Activated T-helper 1 cell treated with anti-CD3 and anti-CD28 coated beads, Interleukin-12 subunit alpha, Interleukin-12 subunit beta, Interleukin-2, Interleukin-4 antibody, amounts not matched to agents 30 ng/mL and 10 ng/mL and 1 ng/mL, durations not matched to agents 14 hours and 24 hours and 36 hours (primary cell): ENCODE data around the gene COL17A1. TPM values are rescaled to one million over a fixed set of nuclear protein-coding genes. Genes with fewer than 3 reads are reported as not detected.

Experiments
- DNase-seq: peaks from one replicate; pipeline ENCODE4 v3.0.0; 2021; ENCODE audit warnings: low spot score
- H3K27ac Mint-ChIP-seq: one replicate; pipeline ENCODE4 v1.8.0; 2021; ENCODE audit warnings: mild to moderate bottlenecking, mixed read lengths
- H3K27me3 Mint-ChIP-seq: one replicate; pipeline ENCODE4 v1.8.0; 2022; ENCODE audit warnings: mild to moderate bottlenecking, moderate library complexity, mixed read lengths; ENCODE audit not compliant: insufficient read depth
- H3K36me3 Mint-ChIP-seq: one replicate; pipeline ENCODE4 v1.8.0; 2021; ENCODE audit warnings: low read depth, mixed read lengths
- H3K4me1 Mint-ChIP-seq: one replicate; pipeline ENCODE4 v1.8.0; 2021; ENCODE audit warnings: low read depth, mixed read lengths
- H3K4me3 Mint-ChIP-seq: one replicate; pipeline ENCODE4 v1.8.0; 2021; ENCODE audit warnings: mild to moderate bottlenecking, moderate library complexity, mixed read lengths
- H3K9me3 Mint-ChIP-seq: one replicate; pipeline ENCODE4 v1.8.0; 2021; ENCODE audit warnings: mixed read lengths
- intact Hi-C: fragments of 100-400 bp; cut with micrococcal nuclease; formaldehyde crosslinking; loops from one replicate; pipeline ENCODE4 v1.15.1; 2024
- total RNA-seq: library from RNA; stranded (reverse); gene quantifications from 2 replicates; pipeline ENCODE4 v1.2.3, GENCODE V29; 2022

Gene COL17A1
- not detected in 2 replicates for total RNA-seq

- H3K9me3 Mint-ChIP-seq, result no peaks in the 10 kb centered on the region
- no peak for DNase-seq
- H3K27me3 Mint-ChIP-seq, result peaks cover 2% of the 10 kb centered on the region
- H3K36me3 Mint-ChIP-seq, result no peaks in the 10 kb centered on the region
- intact Hi-C loops, result no loop called here
- no peaks in the 10 kb centered on the region for H3K4me1 Mint-ChIP-seq
- no peak within 1 kb of the TSS for H3K4me3 Mint-ChIP-seq
- H3K27ac Mint-ChIP-seq, result no peak within 1 kb of the TSS
Measured at GRCh38 chr10:104085801-104086400, at the start of gene COL17A1. Gene COL17A1, minus strand, starts transcription at chr10:104085880. Its CDS starts 5,207 bp downstream, at chr10:104080673.

GRCh38 chr10:104130041-104130440 is 44.4 kb upstream of the COL17A1 start:
- Mint-ChIP-seq H3K36me3 (peaks cover 9% of the 10 kb centered on the region), H3K9me3 (no peaks in the 10 kb centered on the region), H3K27ac (no peak overlapping the region), H3K4me3 (no peak overlapping the region), H3K27me3 (peaks cover 28% of the 10 kb centered on the region), H3K4me1 (peaks cover 20% of the 10 kb centered on the region)
- intact Hi-C loops, result no loop called here
- DNase-seq, result no peak

GRCh38 chr10:104128214-104128613 is 42.5 kb upstream of the COL17A1 start:
- no peak for DNase-seq
- Mint-ChIP-seq H3K9me3 (no peaks in the 10 kb centered on the region), H3K27me3 (peaks cover 15% of the 10 kb centered on the region), H3K4me1 (peaks cover 27% of the 10 kb centered on the region), H3K36me3 (peaks cover 13% of the 10 kb centered on the region), H3K4me3 (no peak overlapping the region), H3K27ac (no peak overlapping the region)
- intact Hi-C loops, result loop anchor here (10.0 kb wide), 2 partner anchors 763 to 1383 kb away; partner anchors contain the start of genes TAF5 and WBP1L

- H3K27ac Mint-ChIP-seq, result no peak overlapping the region
- H3K9me3 Mint-ChIP-seq, result no peaks in the 10 kb centered on the region
- peaks cover 8% of the 10 kb centered on the region for H3K27me3 Mint-ChIP-seq
- H3K4me3 Mint-ChIP-seq, result no peak overlapping the region
- H3K36me3 Mint-ChIP-seq, result peaks cover 13% of the 10 kb centered on the region
- intact Hi-C loops, result loop anchor here (10.0 kb wide), 2 partner anchors 763 to 1383 kb away; partner anchors contain the start of genes TAF5 and WBP1L
- peaks cover 35% of the 10 kb centered on the region for H3K4me1 Mint-ChIP-seq
- no peak for DNase-seq
Measured at GRCh38 chr10:104127411-104127810, 41.7 kb upstream of the COL17A1 start.

- no peaks in the 10 kb centered on the region for H3K9me3 Mint-ChIP-seq
- no peaks in the 10 kb centered on the region for H3K27me3 Mint-ChIP-seq
- no peak for DNase-seq
- H3K36me3 Mint-ChIP-seq, result peaks cover 13% of the 10 kb centered on the region
- peaks cover 53% of the 10 kb centered on the region for H3K4me1 Mint-ChIP-seq
- H3K27ac Mint-ChIP-seq, result no peak overlapping the region
- intact Hi-C loops, result loop anchor here (5.0 to 10.0 kb wide), 6 partner anchors 106 to 1379 kb away; partner anchors contain the start of genes TAF5 and WBP1L
- H3K4me3 Mint-ChIP-seq, result peak overlapping the region; percentile 94
Measured at GRCh38 chr10:104123397-104123796, 37.7 kb upstream of the COL17A1 start.

- H3K4me3 Mint-ChIP-seq, result peak overlapping the region; percentile 94
- H3K27me3 Mint-ChIP-seq, result peaks cover 6% of the 10 kb centered on the region
- H3K27ac Mint-ChIP-seq, result peak overlapping the region; percentile 99
- intact Hi-C loops, result loop anchor here (1.0 to 10.0 kb wide), 7 partner anchors 105 to 1378 kb away; partner anchors contain the start of genes STN1, TAF5 and WBP1L
- no peaks in the 10 kb centered on the region for H3K9me3 Mint-ChIP-seq
- H3K36me3 Mint-ChIP-seq, result peaks cover 13% of the 10 kb centered on the region
- DNase-seq, result no peak
- H3K4me1 Mint-ChIP-seq, result peaks cover 51% of the 10 kb centered on the region
Measured at GRCh38 chr10:104122225-104123107, 36.8 kb upstream of the COL17A1 start.

GRCh38 chr10:104121485-104122224 is 36.0 kb upstream of the COL17A1 start, which contains the start of gene SFR1:
Gene SFR1, plus strand, starts transcription at chr10:104122171. Its CDS starts 13 bp downstream, at chr10:104122184.
- peaks cover 13% of the 10 kb centered on the region for H3K36me3 Mint-ChIP-seq
- intact Hi-C loops, result loop anchor here (1.0 to 10.0 kb wide), 15 partner anchors 104 to 1377 kb away; partner anchors contain the start of genes CFAP43, CFAP58, GSTO2 and STN1
- peaks cover 44% of the 10 kb centered on the region for H3K4me1 Mint-ChIP-seq
- no peaks in the 10 kb centered on the region for H3K9me3 Mint-ChIP-seq
- peaks cover 10% of the 10 kb centered on the region for H3K27me3 Mint-ChIP-seq
- DNase-seq, result peak; percentile 99
- peak within 1 kb of the TSS; percentile 94 for H3K4me3 Mint-ChIP-seq
- H3K27ac Mint-ChIP-seq, result peak within 1 kb of the TSS; percentile 99

- H3K4me3 Mint-ChIP-seq, result peak overlapping the region; percentile 94
- intact Hi-C loops, result loop anchor here (1.0 to 10.0 kb wide), 14 partner anchors 104 to 1376 kb away; partner anchors contain the start of genes CFAP43, CFAP58, GSTO2 and TAF5
Measured at GRCh38 chr10:104120903-104121484, 35.3 kb upstream of the COL17A1 start.

GRCh38 chr10:104120512-104120902 is 34.8 kb upstream of the COL17A1 start:
- intact Hi-C loops, result loop anchor here (2.0 to 10.0 kb wide), 9 partner anchors 103 to 1376 kb away; partner anchors contain the start of genes CFAP58, TAF5 and WBP1L
- H3K4me3 Mint-ChIP-seq, result peak overlapping the region; percentile 94
- peaks cover 8% of the 10 kb centered on the region for H3K36me3 Mint-ChIP-seq
- DNase-seq, result no peak
- H3K27ac Mint-ChIP-seq, result peak overlapping the region; percentile 99
- peaks cover 38% of the 10 kb centered on the region for H3K4me1 Mint-ChIP-seq
- H3K27me3 Mint-ChIP-seq, result peaks cover 12% of the 10 kb centered on the region
- H3K9me3 Mint-ChIP-seq, result no peaks in the 10 kb centered on the region

More at GRCh38 chr10:104120903-104121484, 35.3 kb upstream of the COL17A1 start:
- peaks cover 38% of the 10 kb centered on the region for H3K4me1 Mint-ChIP-seq
- peak; percentile 85 for DNase-seq
- peaks cover 12% of the 10 kb centered on the region for H3K27me3 Mint-ChIP-seq
- H3K27ac Mint-ChIP-seq, result peak overlapping the region; percentile 99
- no peaks in the 10 kb centered on the region for H3K9me3 Mint-ChIP-seq
- H3K36me3 Mint-ChIP-seq, result peaks cover 10% of the 10 kb centered on the region

GRCh38 chr10:104119996-104120395 is 34.3 kb upstream of the COL17A1 start:
- Mint-ChIP-seq H3K4me1 (peaks cover 33% of the 10 kb centered on the region), H3K27ac (no peak overlapping the region), H3K9me3 (no peaks in the 10 kb centered on the region), H3K4me3 (no peak overlapping the region), H3K36me3 (peaks cover 3% of the 10 kb centered on the region), H3K27me3 (peaks cover 12% of the 10 kb centered on the region)
- intact Hi-C loops, result loop anchor here (2.0 to 10.0 kb wide), 9 partner anchors 103 to 1375 kb away; partner anchors contain the start of genes CFAP58, TAF5 and WBP1L
- DNase-seq, result no peak

- no peaks in the 10 kb centered on the region for H3K36me3 Mint-ChIP-seq
- intact Hi-C loops, result no loop called here
- peaks cover 29% of the 10 kb centered on the region for H3K4me1 Mint-ChIP-seq
Measured at GRCh38 chr10:104117839-104118323, 32.2 kb upstream of the COL17A1 start.

More at GRCh38 chr10:104117839-104118323, 32.2 kb upstream of the COL17A1 start:
- H3K27me3 Mint-ChIP-seq, result peaks cover 12% of the 10 kb centered on the region
- DNase-seq, result no peak
- no peak overlapping the region for H3K4me3 Mint-ChIP-seq
- no peak overlapping the region for H3K27ac Mint-ChIP-seq
- H3K9me3 Mint-ChIP-seq, result no peaks in the 10 kb centered on the region
